MM.1S (cell line): Measurements from ENCODE around the gene NOS2.
"Not testable (repeated sequence)": the region's sequence is repeated elsewhere in the genome, so short reads cannot be mapped to it uniquely, and the experiment has no call there.

ENCODE experiments used
- DNase-seq: peaks from one replicate; pipeline ENCODE4 v3.0.0-alpha.2; 2015
- H2AFZ ChIP-seq: fragments of 300-600 bp; sonication (generic); 2 replicates; pipeline ENCODE4 v1.6.0; 2016; ENCODE audit warnings: antibody characterized with exemption, low read length
- H3F3A ChIP-seq: fragments of 300-600 bp; sonication (generic); 2 replicates; pipeline ENCODE4 v1.6.1; 2016; ENCODE audit warnings: mild to moderate bottlenecking, antibody characterized with exemption, low read length, moderate library complexity, mixed read lengths; ENCODE audit not compliant: insufficient read depth
- H3K27ac ChIP-seq: fragments of 300-600 bp; sonication (generic); 2 replicates; pipeline ENCODE4 v1.5.1; 2016; ENCODE audit warnings: mild to moderate bottlenecking, low read length
- H3K27me3 ChIP-seq: fragments of 300-600 bp; sonication (generic); replicated peaks from 2 replicates; pipeline ENCODE4 v1.6.0; 2016; ENCODE audit warnings: low read length; ENCODE audit not compliant: insufficient read depth
- H3K36me3 ChIP-seq: fragments of 300-600 bp; sonication (generic); replicated peaks from 2 replicates; pipeline ENCODE4 v1.6.1; 2016; ENCODE audit warnings: mild to moderate bottlenecking, low read length, mixed read lengths; ENCODE audit not compliant: insufficient read depth
- H3K4me1 ChIP-seq: fragments of 300-600 bp; sonication (generic); 2 replicates; pipeline ENCODE4 v1.6.1; 2016; ENCODE audit warnings: low read length, mixed read lengths
- H3K4me2 ChIP-seq: fragments of 300-600 bp; sonication (generic); 2 replicates; pipeline ENCODE4 v1.6.0; 2016; ENCODE audit warnings: low read depth, low read length
- H3K4me3 ChIP-seq: fragments of 300-600 bp; sonication (generic); 2 replicates; pipeline ENCODE4 v1.5.1; 2016; ENCODE audit warnings: low read length, mixed read lengths
- H3K79me2 ChIP-seq: fragments of 300-600 bp; sonication (generic); 2 replicates; pipeline ENCODE4 v1.6.1; 2016; ENCODE audit warnings: mixed run types, low read length, mixed read lengths
- H3K9ac ChIP-seq: fragments of 300-600 bp; sonication (generic); 2 replicates; pipeline ENCODE4 v1.6.1; 2016; ENCODE audit warnings: low read length, mixed read lengths
- H3K9me2 ChIP-seq: fragments of 300-600 bp; sonication (generic); replicated peaks from 2 replicates; pipeline ENCODE4 v1.6.1; 2016; ENCODE audit warnings: mild to moderate bottlenecking, low read length, mixed read lengths; ENCODE audit not compliant: insufficient read depth
- H3K9me3 ChIP-seq: fragments of 300-600 bp; sonication (generic); replicated peaks from 2 replicates; pipeline ENCODE4 v1.6.1; 2016; ENCODE audit warnings: mild to moderate bottlenecking, low read length, mixed read lengths; ENCODE audit not compliant: insufficient read depth
- H4K20me1 ChIP-seq: fragments of 300-600 bp; sonication (generic); 2 replicates; pipeline ENCODE4 v1.6.1; 2016; ENCODE audit warnings: mild to moderate bottlenecking, low read length, moderate library complexity, mixed read lengths; ENCODE audit not compliant: insufficient read depth
- CTCF ChIP-seq: fragments of 300-600 bp; sonication (generic); IDR thresholded peaks from 2 replicates; pipeline ENCODE4 v1.5.1; 2016; ENCODE audit warnings: antibody characterized with exemption, low read length, mixed read lengths
- EZH2 ChIP-seq: fragments of 300-600 bp; sonication (generic); optimal IDR thresholded peaks from 2 replicates; pipeline ENCODE3; 2017; ENCODE audit warnings: low read depth, mild to moderate bottlenecking, antibody characterized with exemption, low read length, mixed read lengths
- EZH2phosphoT487 ChIP-seq: fragments of 300-600 bp; sonication (generic); IDR thresholded peaks from 2 replicates; pipeline ENCODE4 v1.6.1; 2018; ENCODE audit warnings: antibody characterized with exemption, low read length

Gene NOS2

GRCh38 chr17:27832831-27833230, 32.5 kb upstream of the NOS2 start:
- Histone ChIP-seq H4K20me1 (no peaks in the 10 kb centered on the region), H3K27ac (no peak overlapping the region), H3K4me3 (no peak overlapping the region), H3K4me2 (no peak overlapping the region), H3K9me3 (no peaks in the 10 kb centered on the region), H3K36me3 (no peaks in the 10 kb centered on the region), H3K9me2 (no peaks in the 10 kb centered on the region), H3K27me3 (no peaks in the 10 kb centered on the region), H3K9ac (no peak overlapping the region), H2AFZ (no peak overlapping the region), H3F3A (no peaks in the 10 kb centered on the region), H3K4me1 (no peaks in the 10 kb centered on the region), H3K79me2 (no peaks in the 10 kb centered on the region)
- DNase-seq, result no peak
- TF ChIP-seq EZH2phosphoT487 (no peak), CTCF (no peak), EZH2 (no peak)

- not testable (repeated sequence) for H4K20me1 ChIP-seq, H3K36me3 ChIP-seq, H3K4me1 ChIP-seq, H3F3A ChIP-seq, H3K9ac ChIP-seq, H3K4me3 ChIP-seq, H3K9me2 ChIP-seq, H3K79me2 ChIP-seq, DNase-seq, H3K9me3 ChIP-seq, H2AFZ ChIP-seq, H3K4me2 ChIP-seq, H3K27ac ChIP-seq, H3K27me3 ChIP-seq
These were observed 29.6 kb upstream of the NOS2 start for GRCh38 chr17:27829888-27830287.

GRCh38 chr17:27829143-27829711, 28.9 kb upstream of the NOS2 start:
- H3K27me3 ChIP-seq, H4K20me1 ChIP-seq, H3K9me2 ChIP-seq, H3K79me2 ChIP-seq, H3K4me1 ChIP-seq, H3F3A ChIP-seq, H3K4me2 ChIP-seq, H3K9me3 ChIP-seq, DNase-seq, H3K36me3 ChIP-seq, H3K9ac ChIP-seq, H2AFZ ChIP-seq, H3K4me3 ChIP-seq, H3K27ac ChIP-seq: not testable (repeated sequence)

- Histone ChIP-seq H3K27ac (no peak overlapping the region), H3F3A (no peaks in the 10 kb centered on the region), H3K9me3 (no peaks in the 10 kb centered on the region), H3K9me2 (no peaks in the 10 kb centered on the region), H3K79me2 (no peaks in the 10 kb centered on the region), H2AFZ (no peak overlapping the region), H4K20me1 (no peaks in the 10 kb centered on the region), H3K36me3 (no peaks in the 10 kb centered on the region), H3K4me1 (no peaks in the 10 kb centered on the region), H3K27me3 (no peaks in the 10 kb centered on the region), H3K4me2 (no peak overlapping the region), H3K9ac (no peak overlapping the region), H3K4me3 (no peak overlapping the region)
- DNase-seq, result no peak
- no peak for TF ChIP-seq CTCF
- TF ChIP-seq EZH2phosphoT487, result no peak
- no peak for TF ChIP-seq EZH2
These were observed 25.1 kb upstream of the NOS2 start for GRCh38 chr17:27825459-27825858.
